Mesangial cell (primary cell): Measurements from ENCODE around the gene CCDC157. TPM values are rescaled to one million over a fixed set of nuclear protein-coding genes. Genes with fewer than 3 reads are reported as not detected.

Experiments
- total RNA-seq: library from RNA; depleted of rRNA; stranded (reverse); fragments of >200 nt; gene quantifications from 2 replicates; pipeline ENCODE4 v1.2.3, GENCODE V29; 2015

Gene CCDC157
- total RNA-seq, result 4.6 and 7.0 TPM in 2 replicates

GRCh38 chr22:30356449-30357235 is at the start of gene CCDC157, which contains the start of gene SF3A1:
CCDC157 (plus strand) TSS chr22:30357007; CDS start chr22:30366001, 8,994 bp downstream.
SF3A1 (minus strand) TSS chr22:30356894; CDS start chr22:30356792, 102 bp downstream.

GRCh38 chr22:30326706-30327362 is 30.0 kb upstream of the CCDC157 start, which contains the start of gene TBC1D10A:
TBC1D10A (minus strand) TSS chr22:30326941; CDS start chr22:30326881, 60 bp downstream.

GRCh38 chr22:30386960-30387827 is 30.4 kb downstream of the CCDC157 start, which contains the start of gene RNF215:
RNF215 (minus strand) TSS chr22:30387411; CDS start chr22:30387313, 98 bp downstream.

GRCh38 chr22:30396871-30397655 is 40.3 kb downstream of the CCDC157 start, which contains the start of gene SEC14L2:
SEC14L2 (plus strand) TSS chr22:30397018; CDS start chr22:30397117, 99 bp downstream.

GRCh38 chr22:30425616-30426387 is 69.0 kb downstream of the CCDC157 start, which contains the start of gene MTFP1:
MTFP1 (plus strand) TSS chr22:30425768; CDS start chr22:30425880, 112 bp downstream.

Other genes with a start within 250 kb of the CCDC157 start
- 42.5 and 60.8 TPM in 2 replicates for gene LIF, start 110.2 kb upstream of the CCDC157 start, total RNA-seq
- gene OSM, start 90.2 kb upstream of the CCDC157 start, total RNA-seq, result not detected in 2 replicates
- 7.3 and 13.3 TPM in 2 replicates for gene CASTOR1, start 67.5 kb upstream of the CCDC157 start, total RNA-seq
- gene TBC1D10A, start 30.1 kb upstream of the CCDC157 start, total RNA-seq, result 15.8 and 16.6 TPM in 2 replicates
- gene SF3A1, start 113 bp upstream of the CCDC157 start, total RNA-seq, result 49.6 and 50.7 TPM in 2 replicates
- 17.3 and 25.2 TPM in 2 replicates for gene RNF215, start 30.4 kb downstream of the CCDC157 start, total RNA-seq
- 28.3 and 30.3 TPM in 2 replicates for gene SEC14L2, start 40.0 kb downstream of the CCDC157 start, total RNA-seq
- 15.5 and 75.1 TPM in 2 replicates for gene MTFP1, start 68.8 kb downstream of the CCDC157 start, total RNA-seq
- gene SEC14L3, start 115.0 kb downstream of the CCDC157 start, total RNA-seq, result not detected in 2 replicates
- gene SEC14L4, start 148.7 kb downstream of the CCDC157 start, total RNA-seq, result not detected in 2 replicates
- gene SEC14L6, start 189.7 kb downstream of the CCDC157 start, total RNA-seq, result 4.7 and 8.1 TPM in 2 replicates
- gene GAL3ST1, start 217.7 kb downstream of the CCDC157 start, total RNA-seq, result 5.7 and 22.3 TPM in 2 replicates
- 55.5 and 80.2 TPM in 2 replicates for gene PES1, start 234.9 kb downstream of the CCDC157 start, total RNA-seq